NB4 (cell line): Measurements from ENCODE around the gene PCARE.

Source experiments
- DNase-seq: peaks from one replicate; pipeline ENCODE4 v3.0.0; 2010; ENCODE audit warnings: low read depth
- H3K4me3 ChIP-seq: one replicate; pipeline ENCODE4 v1.5.1; 2011; ENCODE audit warnings: mild to moderate bottlenecking, low read depth, low read length, moderate library complexity
- MYC ChIP-seq: IDR thresholded peaks from 2 replicates; pipeline ENCODE4 v1.6.1; 2011; ENCODE audit warnings: low read depth, low read length
- POLR2A ChIP-seq: IDR thresholded peaks from 2 replicates; pipeline ENCODE4 v1.6.1; 2011; ENCODE audit warnings: mild to moderate bottlenecking; ENCODE audit not compliant: insufficient read length; ENCODE audit errors: extremely low read depth
- TF ChIP-seq, protein P1 (sequence below): IDR thresholded peaks from one replicate; pipeline ENCODE4 v1.5.1; 2012; ENCODE audit warnings: low read depth, low read length
- TF ChIP-seq, protein P2 (sequence below): IDR thresholded peaks from 2 replicates; pipeline ENCODE4 v1.6.1; 2011; ENCODE audit warnings: low read depth, low read length

The PCARE gene

GRCh38 chr2:29073933-29074332 lies 390 bp downstream of the PCARE start:
- TF ChIP-seq, protein P1, sequence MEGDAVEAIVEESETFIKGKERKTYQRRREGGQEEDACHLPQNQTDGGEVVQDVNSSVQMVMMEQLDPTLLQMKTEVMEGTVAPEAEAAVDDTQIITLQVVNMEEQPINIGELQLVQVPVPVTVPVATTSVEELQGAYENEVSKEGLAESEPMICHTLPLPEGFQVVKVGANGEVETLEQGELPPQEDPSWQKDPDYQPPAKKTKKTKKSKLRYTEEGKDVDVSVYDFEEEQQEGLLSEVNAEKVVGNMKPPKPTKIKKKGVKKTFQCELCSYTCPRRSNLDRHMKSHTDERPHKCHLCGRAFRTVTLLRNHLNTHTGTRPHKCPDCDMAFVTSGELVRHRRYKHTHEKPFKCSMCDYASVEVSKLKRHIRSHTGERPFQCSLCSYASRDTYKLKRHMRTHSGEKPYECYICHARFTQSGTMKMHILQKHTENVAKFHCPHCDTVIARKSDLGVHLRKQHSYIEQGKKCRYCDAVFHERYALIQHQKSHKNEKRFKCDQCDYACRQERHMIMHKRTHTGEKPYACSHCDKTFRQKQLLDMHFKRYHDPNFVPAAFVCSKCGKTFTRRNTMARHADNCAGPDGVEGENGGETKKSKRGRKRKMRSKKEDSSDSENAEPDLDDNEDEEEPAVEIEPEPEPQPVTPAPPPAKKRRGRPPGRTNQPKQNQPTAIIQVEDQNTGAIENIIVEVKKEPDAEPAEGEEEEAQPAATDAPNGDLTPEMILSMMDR, result no peak
- TF ChIP-seq, protein P2, sequence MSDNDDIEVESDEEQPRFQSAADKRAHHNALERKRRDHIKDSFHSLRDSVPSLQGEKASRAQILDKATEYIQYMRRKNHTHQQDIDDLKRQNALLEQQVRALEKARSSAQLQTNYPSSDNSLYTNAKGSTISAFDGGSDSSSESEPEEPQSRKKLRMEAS, result no peak
- TF ChIP-seq POLR2A (no peak), MYC (no peak)
- DNase-seq, result no peak
- H3K4me3 ChIP-seq, result no peak overlapping the region

GRCh38 chr2:29072971-29073725 lies 1.2 kb downstream of the PCARE start:
- no peak overlapping the region for H3K4me3 ChIP-seq
- TF ChIP-seq POLR2A (no peak), MYC (no peak)
- TF ChIP-seq, protein P1, result no peak
- TF ChIP-seq, protein P2, result no peak
- no peak for DNase-seq

DNA sequence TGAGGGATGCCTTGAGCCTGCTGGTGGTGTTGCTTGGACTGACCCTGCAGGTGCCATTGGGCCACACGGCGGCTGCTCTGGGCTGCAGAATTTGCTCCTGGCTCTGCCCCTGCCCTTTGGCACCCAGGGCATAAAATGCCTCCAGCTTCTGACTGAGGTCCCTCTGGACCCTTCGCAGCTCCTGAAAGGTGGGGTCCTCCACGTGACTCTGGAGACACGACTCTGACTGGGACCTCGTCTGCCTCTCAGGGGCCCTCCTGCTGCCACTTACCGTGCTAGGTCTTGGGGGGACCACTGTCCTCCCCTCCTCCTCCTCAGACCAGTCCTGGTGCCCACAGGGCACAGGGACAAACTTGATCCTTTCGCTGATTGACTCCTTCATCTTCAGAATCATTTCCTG lies 2.1 kb downstream of the PCARE start:
- TF ChIP-seq, protein P2, result no peak
- no peak for TF ChIP-seq POLR2A
- no peak for TF ChIP-seq MYC
- TF ChIP-seq, protein P1, result no peak
- H3K4me3 ChIP-seq, result no peak overlapping the region

DNA sequence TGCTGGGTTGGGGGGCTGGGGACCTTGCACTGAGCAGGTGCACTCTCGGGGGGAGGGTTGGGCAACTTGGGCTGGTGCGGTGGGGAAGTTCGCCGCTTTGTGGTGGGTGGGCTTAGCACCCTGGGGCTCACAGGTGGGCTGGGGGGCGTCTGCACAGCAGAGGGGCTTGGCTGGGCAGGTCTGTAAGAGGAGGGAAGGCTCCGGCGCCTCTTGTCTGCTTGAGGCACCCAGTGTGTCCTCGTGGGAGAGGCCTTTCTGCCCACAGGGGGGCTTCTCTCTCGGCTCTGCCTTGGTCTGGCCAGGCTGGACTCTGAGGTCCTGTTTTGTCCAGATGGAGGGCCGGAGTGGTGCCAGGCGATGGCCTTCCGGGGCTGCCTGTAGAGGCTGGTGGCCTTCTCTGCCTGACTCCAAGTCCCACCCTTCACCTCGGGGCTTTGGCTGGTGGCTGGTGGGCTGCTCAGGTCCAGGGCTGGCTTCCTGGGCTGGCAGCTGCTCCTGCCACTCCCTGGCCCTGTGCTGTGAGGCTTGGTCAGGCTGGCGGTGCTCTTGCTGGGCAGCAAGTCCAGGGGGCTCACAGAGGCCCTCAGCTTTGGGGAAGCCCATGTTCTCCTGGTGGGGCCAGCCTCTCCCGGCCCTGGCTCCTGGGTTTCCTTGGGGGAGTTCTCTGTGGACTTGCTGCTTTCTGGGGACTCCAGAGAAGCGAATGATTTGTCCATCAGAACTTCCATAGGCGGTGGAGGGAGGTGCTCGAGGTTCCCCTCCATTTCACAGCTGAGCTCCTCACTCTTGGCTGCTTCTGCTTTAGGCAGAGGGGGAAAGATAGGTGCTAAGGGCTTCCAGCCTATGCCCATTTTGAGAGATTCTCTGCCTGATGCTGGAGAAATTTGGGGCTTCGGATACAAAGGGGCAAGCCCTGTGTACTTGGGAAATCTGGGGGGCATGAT lies 3.0 kb downstream of the PCARE start:
- H3K4me3 ChIP-seq, result no peak overlapping the region
- TF ChIP-seq POLR2A, result no peak
- TF ChIP-seq, protein P1, result no peak
- TF ChIP-seq, protein P2, result no peak
- TF ChIP-seq MYC, result no peak
- DNase-seq, result no peak

More for the DNA sequence above, 2.1 kb downstream of the PCARE start:
- DNase-seq, result no peak

- DNase-seq, result no peak
- no peak overlapping the region for H3K4me3 ChIP-seq
- TF ChIP-seq POLR2A (no peak), MYC (no peak)
- TF ChIP-seq, protein P2, result no peak
- TF ChIP-seq, protein P1, result no peak
Measured at GRCh38 chr2:29070526-29070925, 3.8 kb downstream of the PCARE start.
